Measurements from ENCODE around the gene GUCY2C. TPM values are rescaled to one million over a fixed set of nuclear protein-coding genes. Genes with fewer than 3 reads are reported as not detected.
"Not testable (repeated sequence)": the region's sequence is repeated elsewhere in the genome, so short reads cannot be mapped to it uniquely, and the experiment has no call there.

GUCY2C gene
- total RNA-seq, 1 donor from 2014 or later = not detected

GRCh38 chr12:14699923-14700322, 3.5 kb upstream of the GUCY2C start:
- Mint-ChIP-seq H3K4me3 (no peak overlapping the region), H3K9me3 (no peaks in the 10 kb centered on the region), H3K4me1 (ENCODE audit: low read depth) (no peaks in the 10 kb centered on the region), H3K36me3 (ENCODE audit: low read depth) (no peaks in the 10 kb centered on the region), H3K27me3 (ENCODE audit: insufficient read depth) (peaks cover 9% of the 10 kb centered on the region), H3K27ac (no peak overlapping the region)
- no peak for DNase-seq (ENCODE audit: low spot score)
- intact Hi-C loops (cut with micrococcal nuclease) = no loop called here

- Mint-ChIP-seq H3K4me1 (ENCODE audit: low read depth) (no peaks in the 10 kb centered on the region), H3K4me3 (no peak overlapping the region), H3K9me3 (no peaks in the 10 kb centered on the region), H3K27ac (no peak overlapping the region), H3K27me3 (ENCODE audit: insufficient read depth) (peaks cover 10% of the 10 kb centered on the region), H3K36me3 (ENCODE audit: low read depth) (no peaks in the 10 kb centered on the region)
- no peak for DNase-seq (ENCODE audit: low spot score)
- intact Hi-C loops (cut with micrococcal nuclease) = no loop called here
Measured at GRCh38 chr12:14698555-14698954, 2.2 kb upstream of the GUCY2C start.

- no peak overlapping the region for H3K4me3 Mint-ChIP-seq
- H3K4me1 Mint-ChIP-seq (ENCODE audit: low read depth) = no peaks in the 10 kb centered on the region
- DNase-seq (ENCODE audit: low spot score) = no peak
- peaks cover 12% of the 10 kb centered on the region for H3K27me3 Mint-ChIP-seq (ENCODE audit: insufficient read depth)
- no peaks in the 10 kb centered on the region for H3K36me3 Mint-ChIP-seq (ENCODE audit: low read depth)
- H3K9me3 Mint-ChIP-seq = no peaks in the 10 kb centered on the region
- intact Hi-C loops (cut with micrococcal nuclease) = no loop called here
- H3K27ac Mint-ChIP-seq = no peak overlapping the region
Measured at GRCh38 chr12:14695715-14696141, 671 bp downstream of the GUCY2C start.

- no peak overlapping the region for H3K4me3 Mint-ChIP-seq
- H3K36me3 Mint-ChIP-seq (ENCODE audit: low read depth) = no peaks in the 10 kb centered on the region
- H3K27me3 Mint-ChIP-seq (ENCODE audit: insufficient read depth) = peaks cover 8% of the 10 kb centered on the region
- no peaks in the 10 kb centered on the region for H3K9me3 Mint-ChIP-seq
- intact Hi-C loops (cut with micrococcal nuclease) = no loop called here
- no peak overlapping the region for H3K27ac Mint-ChIP-seq
- DNase-seq (ENCODE audit: low spot score) = no peak
- no peaks in the 10 kb centered on the region for H3K4me1 Mint-ChIP-seq (ENCODE audit: low read depth)
Measured at GRCh38 chr12:14694970-14695369, 1.4 kb downstream of the GUCY2C start.

GRCh38 chr12:14694145-14694714, 2.2 kb downstream of the GUCY2C start:
- no peaks in the 10 kb centered on the region for H3K36me3 Mint-ChIP-seq (ENCODE audit: low read depth)

GRCh38 chr12:14693116-14693515, 3.3 kb downstream of the GUCY2C start:
- H3K4me3 Mint-ChIP-seq = no peak overlapping the region
- no peaks in the 10 kb centered on the region for H3K4me1 Mint-ChIP-seq (ENCODE audit: low read depth)
- H3K36me3 Mint-ChIP-seq (ENCODE audit: low read depth) = no peaks in the 10 kb centered on the region
- H3K27ac Mint-ChIP-seq = no peak overlapping the region
- H3K27me3 Mint-ChIP-seq (ENCODE audit: insufficient read depth) = peaks cover 5% of the 10 kb centered on the region
- H3K9me3 Mint-ChIP-seq = no peaks in the 10 kb centered on the region
- no peak for DNase-seq (ENCODE audit: low spot score)
- intact Hi-C loops (cut with micrococcal nuclease) = no loop called here

More at GRCh38 chr12:14694145-14694714, 2.2 kb downstream of the GUCY2C start:
- no peaks in the 10 kb centered on the region for H3K4me1 Mint-ChIP-seq (ENCODE audit: low read depth)
- H3K4me3 Mint-ChIP-seq = no peak overlapping the region
- no peak for DNase-seq (ENCODE audit: low spot score)
- H3K27ac Mint-ChIP-seq = no peak overlapping the region
- H3K9me3 Mint-ChIP-seq = no peaks in the 10 kb centered on the region
- intact Hi-C loops (cut with micrococcal nuclease) = no loop called here
- H3K27me3 Mint-ChIP-seq (ENCODE audit: insufficient read depth) = peaks cover 5% of the 10 kb centered on the region

GRCh38 chr12:14691560-14691959, 4.8 kb downstream of the GUCY2C start:
- Mint-ChIP-seq H3K36me3 (ENCODE audit: low read depth) (no peaks in the 10 kb centered on the region), H3K4me1 (ENCODE audit: low read depth) (no peaks in the 10 kb centered on the region), H3K9me3 (no peaks in the 10 kb centered on the region), H3K27ac (no peak overlapping the region), H3K27me3 (ENCODE audit: insufficient read depth) (peaks cover 5% of the 10 kb centered on the region), H3K4me3 (no peak overlapping the region)
- intact Hi-C loops (cut with micrococcal nuclease) = no loop called here
- no peak for DNase-seq (ENCODE audit: low spot score)

- intact Hi-C loops (cut with micrococcal nuclease) = no loop called here
- Mint-ChIP-seq H3K4me1 (ENCODE audit: low read depth) (no peaks in the 10 kb centered on the region), H3K27ac (no peak overlapping the region), H3K4me3 (no peak overlapping the region), H3K27me3 (ENCODE audit: insufficient read depth) (peaks cover 5% of the 10 kb centered on the region), H3K36me3 (ENCODE audit: low read depth) (no peaks in the 10 kb centered on the region), H3K9me3 (no peaks in the 10 kb centered on the region)
- no peak for DNase-seq (ENCODE audit: low spot score)
Measured at GRCh38 chr12:14689996-14690395, 6.4 kb downstream of the GUCY2C start.

GRCh38 chr12:14689144-14689543, 7.3 kb downstream of the GUCY2C start:
- no peaks in the 10 kb centered on the region for H3K4me1 Mint-ChIP-seq (ENCODE audit: low read depth)
- peaks cover 5% of the 10 kb centered on the region for H3K27me3 Mint-ChIP-seq (ENCODE audit: insufficient read depth)

GRCh38 chr12:14682231-14682630, 14.2 kb downstream of the GUCY2C start:
- H3K9me3 Mint-ChIP-seq; H3K27me3 Mint-ChIP-seq (ENCODE audit: insufficient read depth); DNase-seq (ENCODE audit: low spot score); H3K36me3 Mint-ChIP-seq (ENCODE audit: low read depth); intact Hi-C loops (cut with micrococcal nuclease); H3K27ac Mint-ChIP-seq; H3K4me3 Mint-ChIP-seq; H3K4me1 Mint-ChIP-seq (ENCODE audit: low read depth): not testable (repeated sequence)

More at GRCh38 chr12:14689144-14689543, 7.3 kb downstream of the GUCY2C start:
- DNase-seq (ENCODE audit: low spot score) = no peak
- H3K9me3 Mint-ChIP-seq = no peaks in the 10 kb centered on the region
- no peak overlapping the region for H3K27ac Mint-ChIP-seq
- intact Hi-C loops (cut with micrococcal nuclease) = no loop called here
- no peak overlapping the region for H3K4me3 Mint-ChIP-seq
- H3K36me3 Mint-ChIP-seq (ENCODE audit: low read depth) = no peaks in the 10 kb centered on the region

- Mint-ChIP-seq H3K27ac (no peak overlapping the region), H3K9me3 (no peaks in the 10 kb centered on the region), H3K4me3 (no peak overlapping the region), H3K27me3 (ENCODE audit: insufficient read depth) (no peaks in the 10 kb centered on the region), H3K36me3 (ENCODE audit: low read depth) (no peaks in the 10 kb centered on the region), H3K4me1 (ENCODE audit: low read depth) (peaks cover 6% of the 10 kb centered on the region)
- DNase-seq (ENCODE audit: low spot score) = no peak
- intact Hi-C loops (cut with micrococcal nuclease) = no loop called here
Measured at GRCh38 chr12:14681625-14682024, 14.8 kb downstream of the GUCY2C start.

GRCh38 chr12:14681190-14681589, 15.2 kb downstream of the GUCY2C start:
- Mint-ChIP-seq H3K27ac (no peak overlapping the region), H3K9me3 (no peaks in the 10 kb centered on the region), H3K4me3 (no peak overlapping the region), H3K4me1 (ENCODE audit: low read depth) (peaks cover 6% of the 10 kb centered on the region), H3K27me3 (ENCODE audit: insufficient read depth) (peaks cover 1% of the 10 kb centered on the region), H3K36me3 (ENCODE audit: low read depth) (no peaks in the 10 kb centered on the region)
- intact Hi-C loops (cut with micrococcal nuclease) = no loop called here
- no peak for DNase-seq (ENCODE audit: low spot score)

- DNase-seq (ENCODE audit: low spot score) = no peak
- H3K27me3 Mint-ChIP-seq (ENCODE audit: insufficient read depth) = peaks cover 12% of the 10 kb centered on the region
- H3K36me3 Mint-ChIP-seq (ENCODE audit: low read depth) = no peaks in the 10 kb centered on the region
- intact Hi-C loops (cut with micrococcal nuclease) = no loop called here
- H3K27ac Mint-ChIP-seq = no peak overlapping the region
- no peaks in the 10 kb centered on the region for H3K9me3 Mint-ChIP-seq
- H3K4me3 Mint-ChIP-seq = no peak overlapping the region
- peaks cover 6% of the 10 kb centered on the region for H3K4me1 Mint-ChIP-seq (ENCODE audit: low read depth)
Measured at GRCh38 chr12:14678547-14679150, 17.8 kb downstream of the GUCY2C start.

- H3K27me3 Mint-ChIP-seq (ENCODE audit: insufficient read depth) = no peaks in the 10 kb centered on the region
- H3K27ac Mint-ChIP-seq = no peak overlapping the region
- no peaks in the 10 kb centered on the region for H3K9me3 Mint-ChIP-seq
- no peak for DNase-seq (ENCODE audit: low spot score)
- H3K36me3 Mint-ChIP-seq (ENCODE audit: low read depth) = no peaks in the 10 kb centered on the region
- no peak overlapping the region for H3K4me3 Mint-ChIP-seq
- intact Hi-C loops (cut with micrococcal nuclease) = no loop called here
- peaks cover 5% of the 10 kb centered on the region for H3K4me1 Mint-ChIP-seq (ENCODE audit: low read depth)
Measured at GRCh38 chr12:14668591-14668990, 27.8 kb downstream of the GUCY2C start.

Data from activated T-helper 1 cell treated with anti-CD3 and anti-CD28 coated beads, Interleukin-12 subunit alpha, Interleukin-12 subunit beta, Interleukin-2, Interleukin-4 antibody, amounts not matched to agents 30 ng/mL and 10 ng/mL and 1 ng/mL, durations not matched to agents 14 hours and 24 hours and 36 hours (primary cell).